Stimulated activated CD4-positive, alpha-beta T cell treated with anti-CD3 and anti-CD28 coated beads, Interleukin-4, amount 100 ng/mL, for 4 hours (primary cell): ENCODE results near the gene RRM2.
A peak's percentile ranks its signal among the peaks of the same experiment; 100 is the strongest.
"Not testable (repeated sequence)": the region's sequence is repeated elsewhere in the genome, so short reads cannot be mapped to it uniquely, and the experiment has no call there.

Source experiments
- DNase-seq, 2 experiments: peaks; one replicate each; pipeline ENCODE4 v3.0.0-alpha.2; 2020

RRM2 gene

DNA sequence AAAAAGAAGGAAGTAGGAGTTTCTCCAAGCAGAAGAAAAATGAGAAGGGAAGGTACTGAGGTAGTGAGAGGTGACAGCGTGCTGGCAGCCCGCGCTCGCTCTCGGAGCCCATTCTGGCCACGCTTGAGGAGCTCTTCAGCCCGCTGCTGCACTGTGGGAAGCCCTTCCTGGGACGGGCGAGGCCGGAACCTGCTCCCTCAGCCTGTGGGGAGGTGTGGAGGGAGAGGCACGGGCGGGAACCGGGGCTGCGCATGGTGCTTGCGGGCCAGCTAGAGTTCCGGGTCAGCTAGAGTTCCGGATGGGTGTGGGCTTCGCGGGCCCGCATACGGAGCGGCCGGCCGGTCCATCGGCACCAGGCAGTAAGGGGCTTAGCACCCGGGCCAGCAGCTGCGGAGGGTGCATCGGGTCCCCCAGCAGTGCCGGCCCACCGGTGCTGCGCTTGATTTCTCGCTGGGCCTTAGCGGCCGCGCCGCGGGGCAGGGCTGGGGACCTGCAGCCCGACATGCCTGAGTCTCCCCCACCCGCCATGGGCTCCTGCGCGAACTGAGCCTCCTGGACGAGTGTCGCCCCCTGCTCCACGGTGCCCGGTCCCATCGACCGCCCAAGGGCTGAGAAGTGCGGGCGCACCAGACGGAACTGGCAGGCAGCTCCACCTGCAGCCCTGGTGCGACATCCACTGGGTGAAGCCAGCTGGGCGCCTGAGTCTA lies 31.2 kb upstream of the RRM2 start:
- peak in 1 of 2 experiments; percentile 7 for DNase-seq

DNA sequence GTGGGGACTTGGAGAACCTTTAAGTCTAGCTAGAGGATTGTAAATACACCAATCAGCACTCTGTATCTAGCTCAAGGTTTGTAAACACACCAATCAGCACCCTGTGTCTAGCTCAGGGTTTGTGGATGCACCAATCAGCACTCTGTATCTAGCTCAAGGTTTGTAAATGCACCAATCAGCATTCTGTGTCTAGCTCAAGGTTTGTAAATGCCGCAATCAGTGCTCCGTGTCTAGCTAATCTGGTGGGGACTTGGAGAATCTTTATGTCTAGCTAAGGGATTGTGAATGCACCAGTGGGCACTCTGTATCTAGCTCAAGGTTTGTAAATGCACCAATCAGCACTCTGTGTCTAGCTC lies 30.7 kb upstream of the RRM2 start:
- DNase-seq = not testable (repeated sequence)

DNA sequence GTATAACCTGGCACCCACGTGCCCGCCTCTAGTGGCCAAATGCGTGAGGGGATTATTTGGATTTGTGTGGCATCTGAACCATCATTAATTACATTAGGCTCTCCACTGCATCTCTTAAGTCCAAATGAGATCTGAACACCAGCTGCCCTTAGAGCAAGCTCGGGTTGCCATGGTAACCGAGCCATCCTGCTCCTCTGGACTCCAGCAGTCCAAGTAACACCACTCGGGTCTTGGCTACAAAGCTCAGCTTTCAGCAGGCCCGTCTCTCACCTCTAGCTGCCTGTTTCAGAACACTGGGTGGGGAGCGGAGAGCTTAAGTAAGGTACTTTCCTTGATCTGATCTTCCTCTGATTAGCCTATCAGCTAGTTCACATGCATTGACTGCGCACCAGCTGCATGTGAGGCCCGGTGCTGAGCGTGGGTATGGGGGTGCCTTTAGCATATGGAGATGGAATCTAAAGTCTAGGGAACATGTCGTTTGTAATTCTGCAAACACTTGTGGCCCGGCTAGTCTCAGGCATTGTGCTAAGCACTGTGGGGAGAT lies 28.2 kb upstream of the RRM2 start:
- no peak for DNase-seq

DNA sequence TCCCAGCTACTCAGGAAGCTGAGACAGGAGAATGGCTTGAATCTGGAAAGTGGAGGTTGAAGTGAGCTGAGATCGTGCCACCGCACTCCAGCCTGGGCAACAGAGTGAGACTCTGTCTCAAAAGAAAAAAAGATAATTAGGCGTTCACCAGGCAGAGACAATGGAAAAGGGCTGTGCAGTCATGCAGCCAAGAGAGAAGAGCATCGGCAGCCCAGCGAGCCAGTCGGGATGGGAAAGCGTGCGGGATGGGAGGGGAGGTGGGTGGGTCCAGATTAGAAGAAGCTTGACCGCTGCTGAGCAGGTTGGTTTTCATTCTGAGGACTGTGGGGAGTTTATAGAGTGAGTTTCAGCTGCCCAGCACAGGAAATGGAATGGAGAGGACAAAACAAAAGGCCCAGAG lies 27.4 kb upstream of the RRM2 start:
- DNase-seq = no peak

DNA sequence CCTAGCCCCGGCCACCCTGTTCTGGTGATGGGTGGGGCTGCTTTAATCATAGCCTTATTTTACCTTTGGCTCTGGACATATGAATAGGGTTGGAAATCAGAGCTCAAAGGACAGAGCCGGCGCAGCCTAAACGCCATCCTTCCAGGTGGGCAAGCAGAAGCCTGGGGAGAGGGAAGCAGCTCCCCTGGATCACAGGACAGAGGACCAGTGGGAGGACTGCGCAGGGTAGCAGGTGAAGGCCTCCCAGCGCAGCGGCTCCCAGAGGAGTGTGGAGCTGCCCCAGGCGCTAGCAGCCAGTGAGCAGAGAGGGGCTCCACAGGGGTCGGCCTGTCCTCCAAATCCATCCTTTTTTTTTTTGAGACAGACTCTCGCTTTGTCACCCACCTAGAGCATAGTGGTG lies 25.9 kb upstream of the RRM2 start:
- DNase-seq = no peak

DNA sequence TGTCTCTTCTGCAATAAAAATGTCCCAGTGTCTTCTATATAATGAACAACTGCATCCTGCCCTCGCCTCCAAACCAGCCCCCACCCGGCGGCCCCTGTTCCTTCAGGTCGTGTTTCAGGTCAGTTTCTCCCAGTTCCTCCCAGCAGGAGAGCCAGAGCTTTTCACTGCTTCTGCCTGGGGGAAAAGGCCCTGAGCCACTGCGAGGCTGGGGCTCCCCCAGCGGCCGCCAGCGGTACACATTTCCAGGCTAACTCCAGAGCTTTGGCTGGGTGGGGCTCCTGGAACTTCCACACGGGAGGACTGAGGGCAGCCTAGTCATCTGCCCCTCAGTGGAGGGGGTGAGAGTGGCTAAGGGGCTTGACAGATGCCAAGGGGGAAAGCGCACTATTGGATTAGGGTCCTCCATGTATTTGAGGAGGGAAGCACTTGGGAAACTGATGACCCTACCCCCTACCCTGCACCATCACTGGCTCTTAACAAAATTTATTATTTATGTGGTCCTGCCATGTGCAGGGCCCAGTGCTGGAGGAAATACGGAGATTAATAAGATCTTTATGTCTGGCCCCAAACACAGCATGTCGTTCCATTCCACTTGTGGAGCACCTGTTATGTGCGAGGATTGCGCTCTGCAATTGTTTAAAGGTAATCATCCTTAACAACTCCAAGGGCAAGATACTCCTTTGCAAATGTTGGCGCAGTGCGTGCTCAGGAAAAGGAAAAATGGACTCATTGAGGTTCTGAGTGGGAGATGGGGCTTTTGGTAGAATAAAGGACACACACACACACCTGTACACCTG lies 25.0 kb upstream of the RRM2 start:
- DNase-seq = peak in 1 of 2 experiments; percentile 34

DNA sequence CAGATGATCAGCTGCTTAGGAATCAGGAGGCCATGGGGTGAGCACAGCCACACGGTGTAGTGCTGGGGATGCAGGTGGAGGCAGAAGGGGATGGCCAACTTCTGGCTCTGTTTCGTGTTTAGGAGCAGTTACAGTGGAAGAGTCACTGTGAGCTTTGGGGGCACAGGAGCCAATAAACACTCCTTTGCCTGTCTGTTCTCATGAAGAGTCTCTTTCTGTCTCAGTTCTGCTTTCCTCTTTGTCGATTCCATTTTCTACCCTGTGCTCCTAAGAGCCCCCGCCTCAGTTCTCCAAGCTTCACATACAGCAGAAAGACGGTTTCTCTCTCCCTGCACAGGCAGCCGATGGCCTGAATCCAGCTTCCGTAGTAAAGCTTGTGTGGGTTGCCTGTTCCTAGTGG lies 21.0 kb upstream of the RRM2 start:
- no peak for DNase-seq

DNA sequence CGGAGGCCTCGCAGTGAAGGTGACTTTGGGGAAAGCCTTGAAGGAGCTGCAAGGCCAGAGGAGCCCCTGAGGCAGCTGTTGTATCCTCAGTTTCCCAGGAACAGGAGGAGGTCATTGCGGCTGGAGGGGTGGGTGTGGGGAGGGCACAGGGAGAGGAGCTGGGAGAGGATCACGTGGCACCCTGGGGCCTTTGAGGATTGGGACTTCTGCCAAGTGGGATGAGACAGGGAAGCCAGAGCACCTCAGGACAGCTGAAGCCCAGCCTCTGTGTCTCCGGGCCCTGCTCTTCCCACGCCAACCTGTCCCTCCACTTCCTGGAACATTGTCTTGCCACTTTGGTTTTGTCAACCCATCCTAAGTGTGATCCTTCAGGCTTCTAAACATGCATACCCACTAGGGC lies 19.4 kb upstream of the RRM2 start:
- no peak for DNase-seq

DNA sequence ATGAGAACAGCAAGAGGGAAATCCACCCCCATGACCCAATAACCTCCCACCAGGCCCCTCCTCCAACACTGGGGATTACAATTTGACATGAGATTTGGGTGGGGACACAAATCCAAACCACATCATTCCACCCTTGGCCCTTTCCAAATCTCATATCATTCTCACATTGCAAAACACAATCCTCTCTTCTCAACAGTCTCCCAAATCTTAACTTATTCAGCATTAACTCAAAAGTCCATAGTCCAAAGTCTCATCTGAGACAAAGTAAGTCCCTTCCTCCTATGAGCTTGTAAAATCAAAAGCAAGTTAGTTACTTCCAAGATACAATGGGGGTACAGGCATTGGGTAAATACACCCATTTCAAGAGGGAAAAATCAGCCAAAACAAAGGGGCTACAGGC lies 17.6 kb upstream of the RRM2 start:
- not testable (repeated sequence) for DNase-seq

DNA sequence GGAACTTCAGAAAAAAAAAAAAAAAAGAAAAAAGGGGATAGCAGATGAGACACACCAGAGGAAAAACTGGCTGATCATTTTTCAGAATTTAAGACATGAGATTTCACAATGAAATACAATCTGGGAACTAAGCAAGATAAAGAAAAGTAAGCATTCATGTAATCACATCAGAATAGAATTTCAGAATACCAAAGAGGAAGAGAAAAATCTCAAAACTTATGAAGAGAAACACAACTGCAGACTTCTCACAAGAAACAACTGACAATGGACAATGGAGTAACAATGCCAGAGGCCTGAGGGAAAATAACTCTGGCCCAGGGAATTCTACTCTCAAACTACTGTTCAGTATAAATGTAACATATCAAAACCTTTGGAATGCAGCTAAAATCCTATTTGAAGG lies 13.2 kb upstream of the RRM2 start:
- DNase-seq = no peak

DNA sequence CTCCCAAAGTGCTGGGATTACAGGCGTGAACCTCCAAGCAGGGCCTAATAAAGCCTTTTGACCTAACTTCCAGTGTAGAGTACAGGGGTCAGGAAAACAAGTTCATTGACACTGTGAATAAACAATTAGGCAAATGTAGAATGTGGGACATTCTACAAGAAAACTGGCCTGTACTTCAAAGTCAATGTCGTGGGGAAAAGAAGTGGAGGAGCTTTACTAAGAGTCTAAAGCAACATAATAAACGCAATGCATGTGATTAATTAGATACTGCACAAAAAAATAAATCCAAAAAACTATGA lies 3.6 kb upstream of the RRM2 start:
- no peak for DNase-seq

DNA sequence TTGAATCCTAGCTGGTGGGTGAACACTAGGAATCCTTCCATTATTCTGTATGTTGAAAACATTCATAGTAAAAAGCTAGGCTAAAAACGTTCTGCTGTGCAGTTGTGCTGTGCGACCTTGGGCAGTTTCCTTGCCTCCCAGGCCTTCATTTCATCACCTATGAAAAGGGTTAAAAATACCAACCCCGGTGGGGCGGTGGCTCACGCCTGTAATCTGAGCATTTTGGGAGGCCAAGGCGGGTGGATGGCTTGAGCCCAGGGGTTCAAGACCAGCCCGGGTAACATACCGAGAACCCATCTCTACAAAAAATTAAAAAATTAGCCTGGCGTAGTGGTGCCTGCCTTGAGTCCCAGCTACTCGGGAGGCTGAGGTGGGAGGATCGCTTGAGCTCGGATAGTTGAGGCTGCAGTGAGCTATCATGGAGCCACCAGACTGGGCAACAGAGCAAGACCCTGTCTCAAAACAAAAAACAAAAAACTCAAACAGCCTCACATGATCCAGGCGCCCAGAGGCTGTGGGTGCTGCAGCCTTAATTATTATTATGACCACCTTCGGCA lies 2.9 kb upstream of the RRM2 start:
- DNase-seq = no peak

DNA sequence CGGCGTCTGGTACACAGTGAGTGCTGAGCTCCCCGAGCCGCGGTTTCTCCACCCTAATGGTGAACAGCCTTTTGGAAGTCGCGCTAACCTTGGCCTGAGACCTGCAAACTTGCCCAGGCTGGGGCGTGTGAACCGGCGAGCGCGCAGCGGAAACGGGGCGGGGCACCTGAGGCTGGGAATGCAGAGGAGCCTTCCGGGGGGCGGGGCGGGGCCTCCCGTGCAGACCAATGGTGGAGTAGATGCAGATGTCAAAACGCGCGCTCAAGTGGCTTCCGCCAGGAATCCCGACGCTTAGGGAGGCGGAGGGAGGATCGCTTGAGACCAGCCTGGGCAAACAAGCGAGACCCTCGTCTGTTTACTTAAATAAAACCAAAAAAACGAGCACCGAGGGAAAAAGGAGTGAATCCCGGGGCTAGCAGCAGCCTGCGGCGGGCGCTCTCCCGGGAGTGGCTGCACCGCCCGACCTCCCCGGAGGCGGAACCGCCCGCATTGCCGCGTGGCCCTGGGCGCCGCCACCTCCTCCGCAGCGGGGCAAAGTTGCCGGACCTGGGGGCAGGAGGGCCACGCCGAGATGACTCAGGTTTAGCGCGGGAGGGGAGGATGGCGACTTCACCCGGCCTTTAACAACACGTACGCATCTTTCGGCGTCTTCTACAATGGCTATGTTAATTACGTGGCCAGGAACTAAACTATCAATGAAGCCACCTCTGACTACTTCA lies 2.2 kb upstream of the RRM2 start:
- DNase-seq = peak; percentile 91 to 95

DNA sequence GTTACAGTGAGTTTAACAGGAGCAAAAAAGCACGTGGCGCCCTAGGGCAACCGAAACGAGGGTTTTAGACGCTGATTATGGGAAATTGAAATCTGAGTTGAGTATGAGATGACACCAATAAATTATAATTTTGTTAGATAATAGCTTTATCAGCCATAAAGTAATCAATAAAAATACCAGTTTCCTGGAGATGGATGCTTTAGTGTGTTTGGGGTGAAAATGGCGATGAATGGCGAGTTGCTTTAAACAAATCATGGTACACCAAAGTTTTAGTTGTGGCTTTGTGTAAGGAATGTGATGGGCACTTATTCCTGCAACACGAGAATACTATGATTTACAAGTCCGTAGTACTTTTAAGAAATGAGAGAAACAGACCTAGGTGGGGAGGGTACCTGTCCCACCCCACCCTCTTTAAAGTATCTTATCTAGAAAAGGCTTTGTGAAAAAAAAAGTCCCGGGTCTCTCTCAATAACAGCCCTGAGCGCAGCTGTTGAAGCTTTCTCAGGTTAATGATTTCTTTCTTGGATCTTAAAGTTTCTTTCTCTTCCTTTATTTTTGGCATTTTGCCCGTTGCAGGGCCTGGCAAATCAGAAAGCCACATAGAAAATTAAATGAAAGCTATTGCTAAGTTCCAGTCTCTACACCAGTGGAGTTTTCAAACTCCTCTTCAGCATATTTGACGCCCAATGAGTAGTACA lies 1.5 kb upstream of the RRM2 start:
- no peak for DNase-seq

DNA sequence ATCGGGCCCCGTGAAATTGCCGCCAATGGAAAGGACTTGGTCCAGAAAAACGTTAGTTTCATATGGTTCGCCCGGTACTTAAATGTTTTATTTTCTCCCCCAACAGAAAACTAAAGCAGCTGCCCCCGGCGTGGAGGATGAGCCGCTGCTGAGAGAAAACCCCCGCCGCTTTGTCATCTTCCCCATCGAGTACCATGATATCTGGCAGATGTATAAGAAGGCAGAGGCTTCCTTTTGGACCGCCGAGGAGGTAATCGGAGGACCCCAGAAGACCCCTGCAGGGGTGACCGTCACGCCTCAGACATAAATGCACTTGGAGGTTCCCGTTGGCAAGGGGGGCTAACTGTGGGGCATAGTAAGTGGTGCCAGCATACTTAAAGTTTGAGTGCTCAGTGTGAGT lies 742 bp downstream of the RRM2 start:
- no peak for DNase-seq

DNA sequence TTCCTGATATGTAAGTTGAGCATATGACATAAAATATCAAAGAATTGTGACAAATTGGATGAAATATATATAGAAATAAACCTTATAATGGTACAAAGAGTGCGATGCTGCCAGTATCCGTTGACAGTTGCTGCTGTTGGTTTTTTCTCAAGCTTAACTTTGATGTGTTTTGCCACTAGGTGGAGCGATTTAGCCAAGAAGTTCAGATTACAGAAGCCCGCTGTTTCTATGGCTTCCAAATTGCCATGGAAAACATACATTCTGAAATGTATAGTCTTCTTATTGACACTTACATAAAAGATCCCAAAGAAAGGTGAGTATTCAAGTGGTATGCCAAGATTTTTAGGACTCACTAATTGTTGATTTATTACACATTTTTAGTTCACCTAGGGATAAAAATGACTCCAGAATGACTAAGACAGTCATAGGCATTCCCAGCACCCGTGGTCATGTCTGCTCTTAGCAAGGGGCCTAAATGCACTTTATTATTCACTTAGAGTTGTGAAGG lies 2.1 kb downstream of the RRM2 start:
- peak in 1 of 2 experiments; percentile 14 for DNase-seq

DNA sequence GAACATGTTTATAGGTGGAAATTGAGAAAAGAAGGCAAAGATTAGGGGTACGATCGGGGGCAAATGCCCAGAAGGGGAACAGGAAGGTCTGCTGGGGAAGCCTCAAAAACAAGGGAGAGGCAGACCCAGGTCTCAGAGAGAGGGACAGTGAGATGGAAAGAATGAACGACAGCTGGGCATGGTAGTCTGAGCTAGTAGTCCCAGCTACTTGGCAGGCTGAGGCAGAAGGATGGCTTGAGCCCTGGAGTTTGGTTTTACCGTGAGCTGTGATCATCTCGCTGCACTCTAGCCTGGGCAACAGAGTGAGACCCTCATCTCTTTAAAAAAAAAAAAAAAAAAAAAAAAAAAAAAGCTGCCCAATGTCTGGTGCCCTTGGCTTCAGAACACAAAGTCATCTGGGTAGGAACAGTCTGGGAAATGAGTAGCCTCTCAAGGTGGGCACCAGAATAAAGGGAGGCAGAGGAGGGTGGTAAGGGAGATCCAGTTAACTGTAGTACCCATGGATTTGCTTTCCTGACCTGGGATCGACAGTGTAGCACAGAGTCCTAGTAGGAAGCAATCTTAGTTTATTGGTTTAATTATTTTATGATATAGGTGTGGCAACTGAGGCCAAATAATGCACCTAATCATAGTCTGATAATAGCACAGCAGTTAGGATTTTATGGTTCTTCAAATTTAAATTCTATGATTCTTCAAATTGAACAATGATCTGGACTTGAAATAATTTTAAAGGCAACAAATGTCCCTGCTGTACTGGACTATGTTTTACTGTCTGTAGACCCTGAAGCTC lies 3.5 kb downstream of the RRM2 start:
- DNase-seq = no peak

DNA sequence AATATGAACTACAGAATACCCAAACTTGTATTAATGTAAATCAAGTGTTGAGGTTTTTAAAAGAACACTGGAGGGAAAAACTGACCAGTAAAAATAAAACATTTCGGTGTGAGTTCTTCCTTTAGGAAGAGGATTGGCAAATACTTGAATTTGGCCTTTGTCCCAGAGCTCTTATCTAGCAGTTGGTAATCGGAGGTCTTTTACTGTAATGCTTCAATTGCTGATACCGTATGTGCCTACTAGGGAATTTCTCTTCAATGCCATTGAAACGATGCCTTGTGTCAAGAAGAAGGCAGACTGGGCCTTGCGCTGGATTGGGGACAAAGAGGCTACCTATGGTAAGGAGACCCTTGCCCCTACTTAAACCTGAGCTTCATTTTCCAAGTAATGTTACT lies 4.1 kb downstream of the RRM2 start:
- DNase-seq = no peak

DNA sequence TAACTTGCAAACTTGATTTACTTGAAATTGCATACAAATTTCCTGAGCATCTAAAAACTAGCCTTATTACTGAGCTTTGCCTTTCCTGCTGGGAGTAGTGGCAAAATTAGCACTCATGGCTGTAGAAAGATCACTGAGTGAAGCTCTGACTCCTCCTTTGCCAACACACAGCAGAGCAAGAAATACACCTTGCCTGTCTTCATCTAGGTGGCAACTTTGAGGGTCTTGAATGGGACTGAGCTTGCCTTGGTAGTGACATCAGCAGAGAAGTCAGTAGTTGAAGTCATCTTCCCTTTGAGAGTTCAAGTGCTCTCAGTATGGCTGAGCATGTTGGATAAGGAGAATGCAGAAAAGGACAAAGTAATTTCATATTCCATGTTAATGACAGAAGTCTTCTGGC lies 5.9 kb downstream of the RRM2 start:
- DNase-seq = no peak

DNA sequence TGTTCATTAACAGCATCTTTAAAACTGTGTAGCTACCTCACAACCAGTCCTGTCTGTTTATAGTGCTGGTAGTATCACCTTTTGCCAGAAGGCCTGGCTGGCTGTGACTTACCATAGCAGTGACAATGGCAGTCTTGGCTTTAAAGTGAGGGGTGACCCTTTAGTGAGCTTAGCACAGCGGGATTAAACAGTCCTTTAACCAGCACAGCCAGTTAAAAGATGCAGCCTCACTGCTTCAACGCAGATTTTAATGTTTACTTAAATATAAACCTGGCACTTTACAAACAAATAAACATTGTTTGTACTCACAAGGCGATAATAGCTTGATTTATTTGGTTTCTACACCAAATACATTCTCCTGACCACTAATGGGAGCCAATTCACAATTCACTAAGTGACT lies 7.0 kb downstream of the RRM2 start:
- no peak for DNase-seq

DNA sequence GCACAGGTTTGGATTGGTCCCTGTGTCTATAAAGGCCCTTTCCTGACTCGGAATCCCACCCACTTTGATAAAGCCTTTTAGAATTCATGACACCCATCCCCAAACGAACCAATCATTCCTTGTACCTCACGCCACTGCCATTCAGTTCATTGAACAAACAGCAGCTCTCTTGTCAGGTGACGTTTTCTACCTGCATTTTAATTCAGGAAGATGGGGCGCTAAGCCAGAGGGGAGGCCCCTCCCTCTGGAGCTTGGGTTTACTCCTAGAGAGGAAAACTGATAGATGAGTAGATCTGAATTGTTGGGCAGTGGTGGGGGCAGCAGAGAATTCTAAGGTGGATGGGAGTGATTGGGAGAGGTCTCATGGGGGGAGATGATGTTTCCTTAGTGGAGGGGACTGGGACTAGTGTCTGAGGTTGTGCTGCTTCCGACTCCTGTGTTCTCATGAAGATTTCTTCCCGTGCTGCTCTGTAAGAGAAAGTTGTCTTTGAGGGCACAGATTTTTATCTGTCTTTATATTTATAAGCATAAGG lies 9.6 kb downstream of the RRM2 start:
- no peak for DNase-seq

DNA sequence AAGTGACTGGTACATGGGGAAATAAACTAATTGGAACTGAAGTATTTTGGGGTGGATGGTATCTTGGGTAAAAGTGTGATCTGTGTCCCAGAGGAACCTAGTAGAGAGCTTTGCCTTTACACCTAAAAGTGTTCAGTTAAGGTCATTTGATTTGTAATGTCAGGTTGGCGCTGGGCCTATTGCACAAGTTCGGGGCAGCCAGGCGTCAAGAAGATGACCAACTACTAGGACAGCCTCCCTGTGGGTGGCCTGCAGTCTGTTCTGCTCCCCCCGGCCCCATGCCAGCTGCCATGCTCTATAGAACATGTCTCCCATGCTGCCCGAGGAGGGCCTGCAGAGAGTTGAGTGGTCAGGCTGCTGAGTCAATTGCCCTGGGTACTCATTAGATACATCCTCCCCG lies 10.1 kb downstream of the RRM2 start:
- DNase-seq = no peak
